NCI-H2107 (cell line): ENCODE results near the gene CYP2J2.
"Not testable (repeated sequence)": the region's sequence is repeated elsewhere in the genome, so short reads cannot be mapped to it uniquely, and the experiment has no call there.

Source experiments
- DNase-seq: peaks from one replicate; lab custom pipeline; 2025; lab: John Stamatoyannopoulos, UW

Gene CYP2J2

GRCh38 chr1:59857679-59858354, 68.8 kb downstream of the CYP2J2 start:
- DNase-seq = no peak

GRCh38 chr1:59856725-59857338, 69.7 kb downstream of the CYP2J2 start:
- DNase-seq = no peak

GRCh38 chr1:59855297-59855696, 71.3 kb downstream of the CYP2J2 start:
- not testable (repeated sequence) for DNase-seq

DNA sequence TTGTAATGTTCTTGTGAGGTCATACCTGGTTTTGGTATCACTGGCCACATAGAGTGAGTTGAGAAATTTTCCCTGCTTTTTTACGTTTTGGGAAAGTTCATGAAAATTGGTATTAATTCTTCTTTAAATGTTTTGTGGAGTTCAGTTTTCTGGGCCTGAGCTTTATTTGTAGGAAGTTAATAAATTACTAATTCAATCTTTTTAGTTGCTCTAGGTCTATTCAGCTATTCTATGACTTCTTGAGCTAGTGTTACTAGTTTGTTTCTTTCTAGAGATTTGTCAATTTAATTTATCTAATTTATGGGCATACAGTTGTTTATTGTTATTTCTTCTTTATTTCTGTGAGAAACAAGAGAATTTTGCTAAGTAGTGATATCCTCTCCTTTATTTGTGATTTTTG, 74.5 kb downstream of the CYP2J2 start:
- no peak for DNase-seq

DNA sequence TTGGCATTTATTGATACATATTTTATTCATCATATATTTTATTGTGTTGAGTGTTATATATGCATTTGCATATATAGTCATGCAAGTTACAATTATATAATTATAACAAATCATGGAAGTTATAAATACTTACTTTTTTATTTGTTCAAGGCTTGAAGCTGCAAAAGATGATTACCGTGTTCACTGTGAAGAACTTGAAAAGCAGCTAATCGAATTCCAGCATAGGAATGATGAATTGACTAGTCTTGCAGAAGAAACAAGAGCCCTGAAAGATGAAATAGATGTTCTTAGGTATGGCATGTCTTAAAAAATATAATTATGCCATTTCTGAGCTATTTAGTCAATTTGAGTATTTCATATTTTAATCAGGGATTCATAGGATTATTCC, 79.7 kb downstream of the CYP2J2 start:
- no peak for DNase-seq

DNA sequence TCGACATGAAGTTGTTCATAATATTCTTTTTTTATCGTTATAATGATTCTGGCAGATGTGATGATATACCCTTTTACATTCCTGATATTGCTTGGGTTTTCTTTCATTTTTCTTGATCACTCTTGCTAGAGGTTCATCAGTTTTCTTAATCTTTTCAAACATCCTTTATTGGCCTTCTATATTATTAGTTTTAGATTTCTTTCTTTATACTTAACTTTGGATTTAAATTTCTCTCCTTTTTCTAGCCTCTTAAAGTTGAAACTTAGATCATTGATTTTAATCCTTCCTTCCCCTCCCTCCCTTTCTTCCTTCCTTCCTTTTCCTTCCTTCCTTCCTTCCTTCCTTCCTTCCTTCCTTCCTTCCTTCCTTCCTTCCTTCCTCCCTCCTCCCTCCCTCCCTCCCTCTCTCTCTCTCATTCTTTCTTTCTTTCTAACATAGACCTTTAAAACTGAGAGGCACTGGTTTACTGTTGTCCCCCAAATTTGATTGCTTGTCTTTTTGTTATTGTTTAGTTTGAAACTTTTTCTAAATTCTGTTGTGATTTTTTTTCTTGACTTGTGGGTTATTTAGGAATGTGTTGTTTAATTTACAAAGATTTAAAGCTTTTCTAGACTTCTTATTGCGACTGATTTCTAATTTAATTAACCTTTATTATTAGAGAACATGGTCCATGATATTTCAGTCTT, 80.2 kb downstream of the CYP2J2 start:
- no peak for DNase-seq

DNA sequence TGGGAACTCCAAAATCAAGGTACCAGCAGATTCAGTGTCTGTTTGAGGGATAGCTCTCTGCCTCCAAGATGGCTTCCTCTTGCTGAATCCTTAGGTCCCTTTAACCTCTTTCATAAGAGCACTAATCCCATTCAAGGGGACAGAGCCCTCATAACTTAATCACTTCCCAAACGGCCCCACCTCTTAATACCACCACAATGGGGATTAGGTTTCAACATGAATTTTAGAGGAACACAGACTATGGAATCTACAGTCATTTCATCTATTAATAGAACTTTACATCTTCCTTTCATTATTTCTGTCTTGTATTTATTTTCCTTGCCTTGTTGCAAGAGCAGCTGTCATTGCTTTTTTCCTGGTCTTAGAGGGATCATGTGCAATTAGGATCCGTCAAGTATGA, 81.5 kb downstream of the CYP2J2 start:
- no peak for DNase-seq
